Effector CD8-positive, alpha-beta T cell (primary cell): Measurements from ENCODE around the gene SBF1.

Experiments used
- DNase-seq: peaks from one replicate; lab custom pipeline; 2025; lab: John Stamatoyannopoulos, UW

The SBF1 gene

DNA sequence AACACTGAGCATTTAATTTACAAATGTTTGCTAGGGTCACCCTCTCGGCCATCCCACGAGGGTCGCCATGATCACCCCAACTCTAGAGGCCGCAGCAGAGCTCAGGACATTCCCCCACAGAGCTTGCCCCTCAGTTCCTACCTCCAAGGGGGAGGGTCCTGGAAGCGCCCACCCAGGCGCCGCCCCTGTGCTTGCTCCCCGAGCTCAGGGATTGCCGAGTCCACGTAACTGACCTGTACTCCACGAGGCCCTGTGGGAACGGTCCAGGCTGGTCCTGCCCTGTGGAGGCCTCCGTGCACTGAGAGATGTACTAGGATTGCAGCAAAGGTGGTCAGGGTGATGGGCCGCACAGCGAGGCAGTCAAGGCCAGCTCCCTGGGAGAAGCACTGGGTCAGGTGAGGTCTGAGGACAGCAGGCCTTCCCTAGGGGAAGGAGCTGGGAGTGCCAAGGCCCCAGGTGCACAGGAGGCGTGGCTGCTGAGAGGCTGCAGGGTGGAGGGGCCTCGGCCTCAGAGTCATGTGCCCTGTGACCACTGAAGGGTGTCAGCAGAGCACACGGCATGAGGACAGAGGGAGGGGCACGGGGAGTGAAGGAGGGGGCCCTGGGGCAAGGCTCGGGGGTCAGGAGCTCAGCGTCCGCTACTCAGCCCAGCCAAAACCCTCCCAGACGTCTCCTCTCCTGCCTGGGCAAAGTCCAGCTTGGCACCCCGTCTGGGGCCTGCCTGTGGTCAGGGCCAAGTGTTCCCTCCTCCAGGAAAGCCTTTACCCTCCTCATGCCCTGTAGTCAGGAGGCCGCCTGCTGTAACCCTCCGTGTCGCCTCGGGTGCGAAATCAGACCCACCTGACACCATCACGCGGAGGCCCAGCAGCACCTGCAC, 9.4 kb upstream of the SBF1 start:
- no peak for DNase-seq

DNA sequence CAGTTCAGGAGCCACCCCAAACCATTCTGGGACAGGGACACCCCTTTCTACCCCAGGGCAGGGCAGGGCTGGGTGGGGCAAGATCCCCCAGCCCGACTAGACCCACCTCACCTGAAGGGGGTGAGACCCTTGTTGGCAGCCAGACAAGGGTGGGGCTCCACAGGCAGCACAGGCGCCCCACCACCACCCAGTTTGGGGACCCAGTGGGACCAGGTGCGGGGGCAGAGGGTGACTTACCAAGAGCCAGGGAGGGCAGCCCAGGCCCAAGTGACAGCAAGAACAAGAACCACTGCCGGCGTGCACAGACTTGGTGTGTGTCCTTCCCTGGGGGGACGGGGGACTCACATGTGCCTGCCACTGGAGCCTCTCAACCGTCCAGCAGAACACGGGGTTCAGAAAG, 8.7 kb upstream of the SBF1 start:
- no peak for DNase-seq

DNA sequence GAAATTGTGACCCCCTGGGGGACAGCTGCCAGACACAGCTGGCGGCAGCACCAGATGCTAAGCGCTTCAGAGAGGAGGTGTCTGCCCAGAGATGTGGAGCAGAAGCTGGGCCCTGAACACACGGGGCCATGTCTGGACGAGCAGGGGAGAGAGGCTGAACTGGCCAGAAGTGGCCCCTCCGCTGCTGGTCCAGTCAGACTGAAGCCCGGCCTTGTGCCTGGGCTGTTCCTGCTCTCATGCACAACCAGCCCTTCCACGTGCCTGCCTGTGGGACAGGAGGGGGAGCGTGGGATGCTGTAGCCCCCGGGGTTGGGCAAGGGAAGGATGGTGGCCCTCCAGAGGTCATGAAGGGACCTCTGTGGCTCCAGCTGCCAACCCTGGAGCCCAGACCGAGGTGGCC, 8.3 kb upstream of the SBF1 start:
- DNase-seq, result no peak

DNA sequence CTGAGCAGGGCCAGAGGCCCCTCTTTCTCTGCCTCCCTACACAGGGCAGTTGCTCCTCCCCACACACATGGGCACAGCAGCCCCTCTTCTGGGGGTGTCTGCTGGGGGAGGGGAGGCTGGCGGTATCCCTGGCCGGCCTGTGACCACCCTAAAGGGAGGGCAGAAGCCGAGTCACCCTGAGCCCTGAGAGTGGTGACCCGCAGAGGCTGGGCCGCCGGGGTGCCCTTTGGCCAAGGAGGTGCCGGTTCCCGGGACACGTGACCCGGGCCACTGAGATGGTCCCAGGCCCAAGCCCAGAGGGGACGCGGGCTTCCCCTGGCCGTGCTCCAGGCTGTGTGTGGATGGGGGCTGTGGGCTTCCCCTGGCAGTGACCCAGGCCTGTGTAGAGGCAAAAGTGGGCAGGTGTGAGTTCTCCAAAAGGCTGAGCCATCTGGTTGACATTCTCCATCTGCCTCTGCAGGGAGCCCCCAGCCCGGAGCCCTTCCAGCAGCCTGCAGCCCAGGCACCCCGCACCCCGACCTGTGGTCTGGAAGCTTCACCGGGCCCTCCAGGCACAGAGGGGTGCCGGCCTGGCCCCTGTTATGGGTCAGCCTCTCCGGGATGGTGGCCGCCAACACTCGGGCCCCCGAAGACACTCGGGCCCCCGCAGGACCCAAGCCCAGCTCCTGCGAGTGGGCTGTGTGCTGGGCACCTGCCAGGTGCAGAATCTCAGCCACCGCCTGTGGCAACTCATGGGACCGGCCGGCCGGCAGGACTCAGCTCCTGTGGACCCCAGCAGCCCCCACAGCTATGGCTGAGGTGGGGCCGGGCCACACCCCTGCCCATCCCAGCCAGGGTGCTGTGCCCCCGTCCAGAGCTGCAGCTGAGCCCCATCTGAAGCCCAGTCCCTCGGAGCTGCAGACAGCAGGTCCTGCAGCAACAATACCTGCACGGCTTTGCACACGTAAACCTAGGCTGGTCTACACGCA, 7.6 kb upstream of the SBF1 start:
- no peak for DNase-seq

DNA sequence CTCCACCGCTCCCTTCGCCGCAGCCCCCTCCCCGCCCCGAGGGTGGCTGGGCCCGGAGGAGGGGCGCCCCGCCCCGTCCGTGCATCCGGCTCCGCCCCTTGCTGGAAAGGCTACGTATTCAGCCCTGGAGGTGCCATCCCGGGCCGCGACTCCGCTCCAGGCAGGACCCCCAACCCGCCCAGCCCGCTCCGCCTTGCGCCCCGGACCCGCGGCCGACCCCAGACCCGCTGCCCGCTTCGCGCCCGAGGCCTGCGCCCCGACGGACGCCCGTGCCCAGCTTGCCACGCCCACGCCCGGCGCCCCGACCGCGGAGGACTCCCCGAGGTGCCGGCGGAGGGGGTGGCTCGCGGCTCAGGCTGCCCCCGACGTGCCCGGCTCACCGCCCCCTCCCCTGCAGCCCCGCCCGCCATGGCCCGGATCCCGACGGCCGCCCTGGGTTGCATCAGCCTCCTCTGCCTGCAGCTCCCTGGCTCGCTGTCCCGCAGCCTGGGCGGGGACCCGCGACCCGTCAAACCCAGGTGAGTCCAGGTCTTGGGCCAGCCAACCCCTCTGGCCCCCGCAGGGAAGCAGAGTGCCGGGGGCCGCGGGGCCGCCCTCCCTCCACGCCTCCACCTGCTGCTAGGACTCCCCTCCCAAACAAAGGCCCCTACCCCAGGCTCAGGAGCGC, 6.7 kb upstream of the SBF1 start, which contains the start of gene ADM2:
Gene ADM2 (plus strand): TSS at position 104 of the 667 bp plus-strand sequence. CDS start 305 bp downstream, at position 409.
- peak; percentile 50 for DNase-seq

DNA sequence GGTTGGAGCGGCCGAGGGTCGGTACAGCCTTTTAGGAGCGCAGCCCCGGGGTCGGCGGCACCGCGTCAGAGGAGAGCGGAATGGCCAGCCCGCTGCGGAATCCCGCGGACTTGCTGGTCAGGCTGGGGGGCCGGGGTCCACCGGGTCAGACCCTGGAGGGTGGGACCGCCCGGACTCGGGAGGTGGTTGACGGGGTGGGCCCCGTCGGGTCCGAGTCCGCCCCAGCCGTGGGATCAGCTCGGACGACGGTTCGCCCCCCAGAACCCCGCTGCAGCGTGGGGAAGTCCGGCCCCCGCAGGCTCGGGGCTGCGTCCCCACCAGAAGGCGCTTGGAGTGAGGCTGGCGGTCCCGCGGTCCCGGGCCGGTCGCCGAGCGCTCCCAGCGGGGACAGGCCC, 6.2 kb upstream of the SBF1 start:
- DNase-seq, result no peak

DNA sequence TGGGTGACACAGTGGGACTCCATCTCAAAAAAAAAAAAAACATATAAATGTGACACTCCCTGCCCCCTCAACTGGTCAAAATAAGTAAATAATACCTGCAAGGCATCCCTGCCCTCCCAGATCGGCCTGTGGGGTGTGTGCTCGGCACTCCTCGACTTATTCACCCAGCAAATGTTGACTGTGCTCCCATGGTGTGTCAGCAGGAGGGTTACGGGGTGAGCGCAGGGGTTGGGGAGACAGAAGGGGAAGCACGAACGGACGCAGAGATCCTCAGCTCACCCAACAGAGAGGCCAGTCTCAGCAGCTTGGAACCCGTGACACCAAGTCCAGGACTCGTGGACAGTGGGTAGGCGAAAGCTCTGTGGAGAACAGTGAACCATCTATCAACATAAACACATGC, 4.9 kb upstream of the SBF1 start:
- no peak for DNase-seq

DNA sequence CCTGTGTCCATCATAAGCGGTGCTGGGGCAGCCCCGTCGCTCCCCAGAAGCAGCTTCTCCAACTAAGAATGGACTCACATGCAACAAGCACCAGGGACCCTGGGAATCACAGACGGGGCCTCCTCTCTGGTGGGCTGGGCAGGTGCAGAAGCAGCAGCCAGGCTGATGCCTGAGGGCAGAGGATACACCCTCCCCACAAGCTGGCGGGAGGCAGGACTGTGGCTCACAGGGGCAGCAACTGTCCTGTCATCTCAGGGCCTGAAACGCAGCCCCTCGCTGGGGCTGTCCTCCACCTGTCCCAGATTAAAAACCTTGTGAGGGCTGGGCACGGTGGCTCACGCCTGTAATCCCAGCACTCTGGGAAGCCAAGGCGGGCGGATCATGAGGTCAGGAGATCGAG, 3.1 kb upstream of the SBF1 start:
- no peak for DNase-seq

DNA sequence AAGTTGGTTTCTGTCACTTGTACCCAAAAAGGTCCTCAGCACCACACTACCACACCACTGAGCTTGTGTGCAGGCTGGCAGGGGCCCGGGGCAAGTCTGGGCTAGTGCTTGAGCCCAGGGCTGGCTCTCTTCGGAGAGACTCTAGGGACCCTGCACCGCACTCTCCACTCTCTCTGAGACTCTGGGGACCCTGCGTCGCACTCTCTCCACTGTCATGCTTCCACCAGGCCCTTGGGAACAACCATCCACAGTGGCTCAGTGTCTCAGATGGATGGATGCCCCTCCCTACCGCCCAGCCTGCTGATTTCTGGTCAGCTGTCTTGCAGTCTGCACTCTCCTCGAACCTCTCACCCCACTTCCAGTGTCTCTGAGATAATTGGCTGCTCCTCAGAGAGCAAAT, 2.0 kb upstream of the SBF1 start:
- DNase-seq, result no peak

DNA sequence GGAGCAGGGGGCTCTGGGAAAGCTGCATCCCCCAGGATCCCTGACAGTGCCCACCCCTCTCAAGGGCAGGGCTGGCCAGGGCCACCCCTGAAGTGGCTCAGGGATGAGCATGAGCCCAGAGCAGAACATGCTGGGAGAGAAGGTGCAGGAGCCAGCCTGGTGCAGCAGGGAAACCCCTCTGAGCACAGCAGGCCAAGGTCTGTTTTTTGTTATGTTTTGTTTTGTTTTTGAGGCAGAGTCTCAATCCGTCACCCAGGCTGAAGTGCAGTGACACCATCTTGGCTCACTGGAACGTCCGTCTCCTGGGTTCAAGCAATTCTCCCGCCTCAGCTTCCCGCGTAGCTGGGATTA, 792 bp upstream of the SBF1 start:
- no peak for DNase-seq

DNA sequence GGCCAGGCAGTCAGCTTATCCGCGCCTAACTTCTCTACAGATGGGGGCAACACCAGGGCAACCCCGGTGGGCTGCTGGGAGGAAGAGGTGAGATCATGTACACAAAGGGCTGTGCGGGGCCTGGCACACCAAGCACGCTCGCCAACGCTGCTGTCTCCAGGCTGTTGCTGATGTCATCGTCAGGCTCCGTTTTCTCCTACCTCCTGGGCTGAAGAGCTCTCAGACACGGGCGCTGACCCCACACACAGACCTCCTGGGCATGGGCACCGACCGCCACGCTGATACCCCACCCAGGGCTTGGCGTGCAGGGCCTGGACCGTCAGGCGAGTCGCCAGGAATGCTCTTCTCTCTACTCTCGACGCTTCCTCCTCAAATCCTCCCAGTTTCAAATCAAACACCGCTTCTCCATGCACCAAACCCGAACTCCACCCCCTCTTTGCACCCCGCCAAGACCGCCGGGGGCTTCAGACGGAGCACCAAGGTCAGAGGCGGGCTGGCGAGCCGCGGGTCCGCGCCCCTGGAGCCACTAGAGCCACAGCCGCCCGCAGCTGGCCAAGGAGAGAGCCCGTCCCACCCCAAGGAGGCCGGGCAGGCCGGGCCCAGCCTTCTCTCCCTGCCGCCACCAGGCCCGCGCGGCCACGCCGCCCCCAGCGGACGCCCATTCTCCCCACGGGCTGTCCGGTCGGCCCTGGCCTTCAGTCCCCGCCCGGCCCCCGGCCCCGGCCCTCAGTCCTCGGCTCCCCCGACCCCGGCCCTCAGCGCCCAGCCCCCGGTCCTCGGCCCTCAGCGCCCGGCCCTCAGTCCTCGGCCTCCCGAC, 772 bp downstream of the SBF1 start:
- no peak for DNase-seq

DNA sequence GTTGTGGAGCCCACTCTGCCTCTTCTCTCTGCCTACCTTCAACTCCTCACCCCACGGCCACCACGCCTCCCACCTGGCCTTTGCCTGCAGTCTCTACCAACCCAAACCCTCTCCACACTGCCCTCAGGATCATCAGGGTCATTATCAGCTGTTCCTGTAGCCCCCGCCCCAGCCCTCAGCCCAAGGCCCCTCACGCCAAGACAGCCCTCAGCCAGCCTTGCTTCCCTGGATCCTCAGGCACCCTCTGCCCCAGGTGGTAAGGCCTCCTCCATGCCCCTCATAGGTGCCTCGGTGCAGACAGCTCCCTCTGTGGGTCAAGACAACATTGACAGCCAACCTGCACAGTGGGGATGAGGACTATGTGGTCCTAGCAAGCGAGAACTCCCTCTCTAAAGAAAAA, 1.7 kb downstream of the SBF1 start:
- peak; percentile 42 for DNase-seq

DNA sequence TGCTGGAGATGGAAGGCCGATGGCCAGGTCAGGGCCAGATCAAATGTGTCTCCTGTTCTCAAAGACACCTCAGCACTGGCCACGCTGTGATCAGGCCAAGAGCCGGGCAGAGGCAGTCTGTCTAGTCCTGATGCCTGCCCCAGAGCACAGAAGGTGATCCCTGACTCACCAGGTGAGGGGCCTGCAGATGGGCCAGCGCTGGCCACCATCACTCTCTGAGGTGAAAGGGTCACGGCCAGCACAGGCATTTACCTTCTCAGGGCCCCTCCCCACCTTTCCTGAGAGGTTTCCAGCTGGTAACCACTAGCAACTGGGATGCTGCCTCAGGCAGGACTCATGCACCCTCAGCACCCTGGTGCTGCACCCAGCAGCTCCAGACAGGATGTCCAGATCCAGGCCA, 2.9 kb downstream of the SBF1 start:
- DNase-seq, result no peak

DNA sequence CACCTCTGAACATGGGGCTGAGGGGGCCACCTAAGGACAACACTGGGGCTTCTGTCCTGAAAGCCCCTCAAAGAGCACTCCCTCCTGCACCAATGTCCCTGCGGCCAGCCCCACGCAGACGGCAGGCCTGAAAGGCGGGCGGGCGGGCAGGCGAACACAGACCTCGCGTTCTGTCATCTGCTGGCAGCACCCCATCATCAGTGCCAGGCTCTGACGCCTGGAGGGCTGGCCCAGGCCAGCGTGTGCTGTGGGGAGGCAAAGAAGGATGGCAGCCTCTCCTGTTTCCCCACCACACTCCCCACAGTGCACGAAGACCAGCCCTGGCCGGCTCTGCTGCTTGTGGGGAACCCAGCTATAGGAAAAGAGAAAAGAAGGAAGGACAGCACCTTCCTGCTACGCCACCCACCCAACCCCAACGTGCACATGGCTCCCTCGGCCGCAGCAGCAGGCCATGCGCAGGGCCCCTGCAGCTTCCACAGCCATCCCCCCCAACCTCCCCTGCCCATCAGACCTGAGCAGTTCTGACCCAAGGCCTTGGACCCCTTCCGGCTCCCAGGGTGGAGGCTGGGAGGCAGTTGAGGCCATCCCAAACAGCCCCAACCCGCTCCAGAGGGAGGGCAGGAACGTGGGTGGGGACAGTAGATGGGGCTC, 3.5 kb downstream of the SBF1 start:
- DNase-seq, result no peak

DNA sequence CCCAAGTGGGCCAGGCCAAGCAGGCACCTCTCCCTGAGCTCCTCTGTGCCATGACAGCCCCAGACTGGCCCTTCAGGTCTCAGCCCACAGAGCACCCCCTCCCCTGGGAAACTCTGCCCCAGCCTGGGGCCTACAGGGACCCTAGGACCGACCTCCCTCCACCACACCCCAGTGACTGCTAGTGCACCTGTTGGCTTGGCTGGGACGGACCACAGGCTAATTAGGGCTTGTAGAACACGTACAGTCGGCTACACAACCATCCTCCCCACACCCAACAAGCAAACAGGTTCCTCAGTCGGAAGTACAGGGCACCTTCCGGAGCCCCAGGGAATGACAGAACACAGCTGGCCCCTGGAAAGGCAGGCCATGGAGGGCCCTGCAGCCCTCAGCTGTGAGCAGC, 4.3 kb downstream of the SBF1 start:
- DNase-seq, result no peak

DNA sequence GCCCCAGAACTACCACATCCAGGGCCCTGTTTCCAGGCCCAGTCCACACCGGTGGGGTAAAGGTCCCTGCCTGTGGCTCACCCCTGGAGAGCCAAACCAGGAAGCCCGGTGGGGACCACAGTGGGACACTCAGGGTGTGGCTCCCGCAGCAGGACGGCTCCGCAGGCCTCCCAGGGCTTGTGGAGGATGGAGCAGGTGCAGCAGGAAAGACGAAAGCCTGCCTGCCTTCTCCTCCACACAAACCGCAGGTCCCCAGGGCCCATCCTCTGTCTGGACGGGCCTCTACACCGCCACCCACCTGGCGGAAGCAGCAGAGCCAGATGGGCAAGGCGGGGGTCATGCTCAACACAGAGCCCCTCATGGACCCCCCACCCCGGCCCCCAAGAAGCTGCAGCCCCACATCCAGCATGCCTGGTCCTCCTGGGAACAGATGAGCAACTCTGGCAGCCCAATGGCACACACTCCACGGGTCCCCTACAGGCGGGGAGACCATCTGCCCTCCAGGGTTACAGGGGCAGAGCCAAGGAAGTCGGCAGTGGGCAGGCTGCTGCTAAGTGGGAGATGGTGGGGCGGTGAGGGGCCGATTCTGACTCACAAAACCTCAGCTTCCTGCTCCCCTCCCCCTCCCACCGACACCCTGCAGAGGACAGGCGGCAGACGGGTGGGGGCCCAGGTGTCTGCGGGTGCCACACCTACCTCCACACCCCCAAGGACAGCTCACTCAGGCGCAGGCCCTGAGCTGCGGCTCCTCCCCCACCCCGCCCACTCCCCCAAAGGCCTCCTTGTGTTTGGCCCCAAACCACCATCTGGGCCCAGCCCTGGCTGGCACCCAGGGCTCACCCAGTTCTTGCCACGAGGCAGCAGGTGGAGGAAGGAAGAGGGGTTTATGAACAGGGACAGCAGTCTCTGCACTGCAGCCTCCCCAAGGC, 5.2 kb downstream of the SBF1 start:
- peak; percentile 86 for DNase-seq

DNA sequence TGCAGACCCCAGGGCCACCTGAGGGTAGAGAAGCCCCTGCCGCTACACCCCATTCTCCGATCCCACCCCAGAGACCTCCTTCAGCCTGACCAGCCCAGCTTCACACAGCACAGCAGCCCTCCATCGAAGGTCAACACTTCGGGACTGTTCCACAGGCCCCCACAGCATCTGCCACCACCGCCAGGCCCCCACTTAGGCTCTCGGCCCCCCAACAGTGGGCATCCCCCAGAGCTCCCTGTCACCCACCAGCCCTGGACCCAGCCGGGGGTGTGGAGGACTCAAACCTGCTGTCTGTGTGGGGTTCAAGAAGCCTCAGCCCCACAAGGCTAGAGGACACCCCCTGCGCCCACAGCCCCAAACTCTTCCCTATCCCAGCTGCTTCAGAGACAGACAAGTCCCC, 6.2 kb downstream of the SBF1 start:
- no peak for DNase-seq

DNA sequence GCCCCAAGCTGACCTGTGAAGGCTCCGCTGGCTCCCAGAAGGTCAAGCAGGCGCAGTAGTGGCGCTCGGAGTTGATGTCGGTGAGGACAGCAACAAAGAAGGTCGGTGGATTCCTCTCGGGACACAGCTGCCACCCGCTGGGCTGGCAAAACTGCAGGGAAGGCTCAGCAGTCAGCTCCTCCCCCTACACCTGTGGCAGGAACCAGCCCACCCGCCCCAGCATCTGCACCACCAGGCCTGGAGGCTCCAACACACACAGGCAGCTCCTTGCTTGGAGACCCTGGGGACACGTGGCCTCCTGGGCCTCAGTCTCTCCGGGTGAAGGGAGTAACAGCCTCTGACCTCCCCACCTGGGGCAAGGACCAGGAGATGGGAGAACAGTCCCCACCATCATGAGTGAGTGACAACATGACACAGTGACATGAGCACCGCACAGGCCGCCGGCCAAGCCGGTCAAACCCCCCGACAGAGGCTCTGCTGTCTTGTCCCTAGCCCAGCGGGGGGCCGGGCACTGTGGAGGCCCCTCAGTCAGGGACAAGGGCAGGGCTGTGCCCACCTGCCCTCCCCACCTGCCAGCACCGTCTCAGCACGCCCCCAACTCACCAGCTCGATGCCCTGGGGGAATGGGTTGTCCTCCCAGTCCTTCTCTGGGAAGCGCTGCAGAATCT, 6.9 kb downstream of the SBF1 start:
- no peak for DNase-seq

DNA sequence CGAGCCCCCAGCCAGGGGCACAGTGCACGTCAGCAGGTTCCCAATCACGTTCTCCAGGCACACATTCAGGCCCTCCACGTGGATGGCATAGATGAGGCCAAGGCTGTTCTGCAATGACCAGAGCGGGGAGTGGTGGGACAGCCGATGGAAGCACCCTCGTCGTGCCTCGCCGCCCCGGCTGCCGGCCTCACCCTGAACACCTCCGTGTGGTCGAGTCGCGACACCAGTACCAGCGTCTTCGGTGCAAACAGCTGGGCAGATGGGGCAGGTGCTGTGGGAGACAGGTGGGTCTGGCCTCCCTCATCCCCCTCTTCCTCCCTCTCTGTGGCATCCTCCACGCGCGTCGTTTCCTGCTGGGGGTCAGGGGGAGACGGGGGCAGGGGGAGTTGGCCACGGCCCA, 7.5 kb downstream of the SBF1 start:
- no peak for DNase-seq
